GM19452 (cell line): Measurements from ENCODE around the gene MAP4K3.
A peak's percentile ranks its signal among the peaks of the same experiment; 100 is the strongest.

Experiments used
- ATAC-seq: cut with Tn5 transposase; IDR thresholded peaks from one replicate; pipeline ENCODE4 v1.9.1; 2021; ENCODE audit not compliant: unreplicated experiment

The MAP4K3 gene

DNA sequence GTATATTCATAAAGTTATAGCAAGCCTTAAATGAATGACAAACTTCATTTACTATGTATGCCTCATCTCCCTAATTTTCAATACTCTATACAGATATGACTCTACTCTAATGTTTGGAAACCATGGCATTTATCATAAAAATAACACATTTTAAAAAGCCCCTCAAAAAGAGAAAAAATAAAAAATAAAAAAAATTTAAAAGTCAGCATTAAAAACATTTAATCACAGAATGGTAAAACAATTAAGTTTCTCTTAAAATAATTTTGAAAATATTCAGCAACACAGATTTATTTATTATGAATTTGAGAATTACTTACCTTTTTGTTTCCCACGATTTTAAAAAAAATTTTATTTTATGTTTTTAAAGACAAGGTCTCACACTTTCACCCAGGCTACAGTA is 128.3 kb downstream of the MAP4K3 start:
- ATAC-seq: no peak

DNA sequence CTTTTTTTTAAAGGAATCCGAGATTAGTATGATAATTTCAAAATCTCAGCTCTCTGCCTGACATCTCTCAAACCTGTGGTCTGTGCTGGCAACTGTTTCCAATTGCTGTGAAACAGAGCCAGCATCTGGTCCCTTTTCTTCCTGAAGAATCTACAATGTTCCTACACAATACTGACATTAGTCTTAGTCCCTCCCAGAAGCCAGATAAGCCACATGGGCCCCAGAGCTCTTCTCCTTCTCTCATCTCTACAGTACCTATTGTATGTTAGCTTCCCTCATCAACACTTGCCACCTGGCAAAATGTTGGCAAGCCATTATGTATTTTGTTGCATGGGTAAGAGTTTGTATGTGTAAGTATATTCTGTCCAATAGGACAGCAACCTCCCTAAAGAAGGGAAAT is 130.5 kb downstream of the MAP4K3 start:
- ATAC-seq: no peak

DNA sequence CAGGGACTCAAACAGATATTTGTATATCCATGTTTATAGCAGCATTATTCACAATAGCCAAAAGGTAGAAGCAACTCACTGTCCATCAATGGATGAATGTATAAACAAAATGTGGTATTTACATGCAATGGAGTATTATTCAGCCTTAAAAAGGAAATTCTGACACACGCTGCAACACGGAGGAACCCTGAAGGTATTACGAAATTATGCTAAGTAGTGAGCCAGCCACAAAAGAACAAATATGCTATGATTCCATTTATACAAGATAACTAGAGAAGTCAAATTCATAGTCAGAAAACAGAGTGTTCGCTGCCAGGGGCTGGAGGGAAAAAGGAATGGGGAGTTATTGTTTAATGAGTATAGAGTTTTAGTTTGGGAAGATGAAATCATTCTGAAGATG is 132.4 kb downstream of the MAP4K3 start:
- ATAC-seq: no peak

DNA sequence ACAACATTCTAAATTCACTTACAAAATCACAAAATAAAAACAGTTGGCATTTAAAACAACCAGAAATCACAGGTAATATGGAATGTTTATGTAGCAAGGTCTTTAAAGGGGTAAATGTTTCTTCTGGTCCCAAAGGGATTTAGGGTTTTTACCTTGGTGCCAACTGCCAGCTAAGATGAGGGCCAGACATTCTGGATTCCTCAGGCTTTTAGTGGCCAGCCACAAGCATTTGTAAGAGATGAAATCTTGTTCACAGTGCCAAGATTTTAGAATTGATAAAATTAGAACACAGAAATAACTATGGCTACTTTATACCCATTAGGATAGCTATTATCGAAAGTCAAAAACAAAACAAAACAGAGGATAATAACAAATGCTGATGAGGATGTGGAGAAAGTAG is 132.9 kb downstream of the MAP4K3 start:
- no peak for ATAC-seq

DNA sequence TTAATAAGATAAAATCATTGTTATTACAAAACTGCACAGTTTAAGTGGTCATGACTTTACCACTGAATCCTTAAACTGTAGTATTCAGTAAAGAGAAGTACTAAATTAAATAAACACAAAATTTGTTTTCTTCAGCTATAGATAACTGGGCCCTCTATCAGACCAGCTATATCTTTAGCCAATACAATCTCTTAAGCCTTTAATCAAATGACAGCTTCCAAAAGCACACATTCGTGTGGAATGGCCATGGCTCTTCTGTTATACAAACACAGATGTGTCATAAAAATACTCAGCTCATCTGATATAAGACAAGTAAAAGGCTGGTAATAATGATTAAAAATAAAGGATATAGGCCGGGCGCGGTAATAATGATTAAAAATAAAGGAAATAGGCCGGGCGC is 135.7 kb downstream of the MAP4K3 start:
- ATAC-seq: no peak

DNA sequence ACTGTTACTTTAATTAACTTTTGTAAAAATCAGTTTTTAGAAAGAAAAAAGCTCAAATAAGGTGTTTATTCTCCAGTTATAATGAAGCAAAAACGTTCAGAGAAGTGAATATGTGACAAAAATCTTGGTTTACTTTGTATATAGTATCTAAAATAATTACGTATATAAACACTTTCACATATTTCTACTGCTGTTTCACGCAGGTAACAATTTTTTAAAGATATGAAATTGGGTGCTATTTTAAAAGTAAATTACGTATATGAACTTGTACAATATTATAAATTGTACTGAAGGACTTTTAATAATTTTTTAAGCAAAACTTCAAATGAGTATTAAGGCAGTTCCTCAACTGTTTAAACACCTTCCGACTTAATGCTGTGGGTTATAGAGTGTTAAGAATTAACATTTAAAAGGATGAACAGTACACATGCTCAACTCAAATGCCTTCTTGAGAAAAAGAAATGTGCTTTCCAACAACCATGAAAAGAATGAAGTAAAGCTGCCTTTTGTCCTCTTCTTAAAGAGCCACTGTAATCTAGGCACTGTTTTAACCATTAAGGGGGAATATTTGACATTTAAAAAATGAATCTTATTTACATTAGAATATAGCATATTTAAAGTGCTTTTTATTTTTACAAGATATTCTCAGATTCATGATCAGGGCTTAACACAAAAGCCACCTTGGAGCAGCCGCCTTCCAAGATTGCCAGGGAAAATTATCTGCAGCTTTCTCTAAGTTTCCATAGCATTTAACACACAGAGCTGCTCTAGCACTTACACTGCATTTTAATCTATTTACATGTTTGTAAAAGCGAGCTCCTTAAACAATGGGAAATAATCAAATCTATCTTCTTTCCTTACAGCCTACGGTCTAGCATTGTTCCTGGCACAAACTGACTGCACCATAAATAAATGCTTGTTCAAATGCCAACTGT is 136.8 kb downstream of the MAP4K3 start:
- ATAC-seq: no peak

DNA sequence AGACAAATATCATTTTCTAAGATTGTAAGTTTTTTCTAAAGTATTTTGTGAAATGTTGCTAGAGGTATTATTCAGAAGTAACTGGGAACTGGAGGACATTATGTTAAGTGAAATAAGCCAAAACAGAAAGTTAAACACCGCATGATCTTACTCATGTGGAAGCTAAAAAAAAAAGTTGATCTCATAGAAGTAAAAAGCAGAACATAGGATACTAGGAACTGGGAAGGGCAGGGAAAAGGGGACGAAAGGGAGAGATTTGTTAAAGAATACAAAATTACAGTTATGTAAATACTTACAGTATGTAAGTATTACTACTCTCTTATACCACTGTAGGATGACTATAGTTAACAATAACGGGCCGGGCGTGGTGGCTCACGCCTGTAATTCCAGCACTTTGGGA is 146.7 kb downstream of the MAP4K3 start:
- ATAC-seq: no peak

DNA sequence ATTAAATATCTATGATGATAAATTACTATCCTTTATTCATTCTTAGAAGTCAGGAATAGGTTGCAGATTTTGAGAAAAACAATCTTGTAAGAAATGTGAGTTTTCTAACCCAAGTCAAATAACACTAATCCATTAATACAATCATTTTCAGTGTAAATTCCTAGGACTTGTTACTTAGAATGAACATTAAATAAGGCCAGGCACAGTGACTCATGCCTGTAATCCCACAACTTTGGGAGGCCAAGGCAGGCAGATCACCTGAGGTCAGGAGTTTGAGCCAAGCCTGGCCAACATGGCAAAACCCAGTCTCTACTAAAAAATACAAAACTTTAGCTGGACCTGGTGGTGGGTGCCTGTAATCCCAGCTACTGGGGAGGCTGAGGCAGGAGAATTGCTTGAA is 147.5 kb downstream of the MAP4K3 start:
- no peak for ATAC-seq

DNA sequence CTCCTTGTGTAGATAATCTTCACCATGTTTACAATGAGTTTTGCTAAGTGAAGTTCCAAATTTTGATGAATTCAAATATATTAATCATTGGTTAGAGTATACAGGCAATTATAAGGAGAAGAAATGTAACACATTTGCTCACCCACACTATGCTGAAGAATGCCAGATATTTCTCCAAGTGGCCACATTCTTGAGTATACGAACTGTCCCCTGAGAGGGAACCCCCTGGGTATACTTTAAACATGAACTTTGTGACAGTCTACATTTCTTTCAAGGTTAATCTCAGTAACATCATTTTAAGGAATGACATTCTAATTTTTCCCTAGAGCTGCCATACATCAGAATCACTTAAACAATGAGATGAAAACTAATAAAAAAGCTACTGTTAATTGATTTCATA is 153.5 kb downstream of the MAP4K3 start:
- ATAC-seq: no peak

DNA sequence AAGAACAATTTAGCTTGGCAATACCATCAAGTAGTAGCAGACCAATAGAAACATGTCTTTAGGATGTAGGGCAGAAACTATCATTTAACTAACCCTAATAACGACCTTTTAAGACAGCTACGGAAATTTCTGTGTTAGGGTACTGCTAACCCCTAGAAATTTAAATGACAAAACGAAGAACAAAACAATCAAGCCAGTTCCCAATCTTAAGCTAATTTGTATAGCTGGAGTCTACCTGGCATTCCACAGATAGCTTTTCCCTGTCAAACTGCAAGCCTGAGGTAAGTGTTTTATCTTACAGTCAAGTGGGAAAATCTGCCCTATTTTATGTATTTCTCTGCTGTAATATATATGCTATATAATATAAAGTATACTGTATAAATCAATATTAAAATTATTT is 155.7 kb downstream of the MAP4K3 start:
- ATAC-seq: no peak

DNA sequence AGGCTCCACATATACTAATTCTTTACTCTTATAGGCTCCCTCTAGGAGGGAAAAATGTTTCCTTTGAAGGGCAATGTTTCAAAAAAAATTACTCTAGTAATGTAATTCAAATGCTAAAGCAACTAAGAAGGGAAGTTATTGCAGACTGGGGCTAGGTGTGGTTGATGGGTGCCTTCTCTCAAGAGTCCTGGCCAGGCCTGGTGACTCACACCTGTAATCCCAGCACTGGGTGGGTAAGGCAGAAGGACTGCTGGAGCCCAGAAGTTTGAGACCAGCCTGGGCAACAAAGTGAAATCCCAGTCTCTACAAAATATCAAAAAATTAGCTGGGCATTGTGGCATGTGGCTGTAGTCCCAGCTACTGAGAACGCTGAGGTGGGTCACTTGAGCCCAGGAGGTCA is 162.1 kb downstream of the MAP4K3 start:
- no peak for ATAC-seq

DNA sequence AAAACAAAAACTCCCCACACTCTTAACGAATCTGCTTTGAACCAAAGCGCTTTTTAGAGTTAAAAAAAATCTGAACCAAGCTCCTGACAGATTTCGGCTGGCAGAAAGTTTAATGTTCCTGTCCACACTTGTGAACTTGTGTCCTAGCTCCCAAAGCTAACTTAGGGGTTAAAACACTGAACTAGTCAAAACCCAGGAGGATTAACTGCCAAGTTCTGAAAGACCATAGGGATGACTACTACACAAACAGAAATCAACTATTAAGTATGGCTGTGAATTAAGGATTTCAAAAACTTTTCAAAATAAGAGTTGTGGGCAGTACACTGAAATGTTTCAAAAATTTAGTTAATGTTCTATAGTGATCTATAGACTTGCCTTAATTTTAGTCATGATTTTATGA is 167.1 kb downstream of the MAP4K3 start:
- ATAC-seq: no peak

DNA sequence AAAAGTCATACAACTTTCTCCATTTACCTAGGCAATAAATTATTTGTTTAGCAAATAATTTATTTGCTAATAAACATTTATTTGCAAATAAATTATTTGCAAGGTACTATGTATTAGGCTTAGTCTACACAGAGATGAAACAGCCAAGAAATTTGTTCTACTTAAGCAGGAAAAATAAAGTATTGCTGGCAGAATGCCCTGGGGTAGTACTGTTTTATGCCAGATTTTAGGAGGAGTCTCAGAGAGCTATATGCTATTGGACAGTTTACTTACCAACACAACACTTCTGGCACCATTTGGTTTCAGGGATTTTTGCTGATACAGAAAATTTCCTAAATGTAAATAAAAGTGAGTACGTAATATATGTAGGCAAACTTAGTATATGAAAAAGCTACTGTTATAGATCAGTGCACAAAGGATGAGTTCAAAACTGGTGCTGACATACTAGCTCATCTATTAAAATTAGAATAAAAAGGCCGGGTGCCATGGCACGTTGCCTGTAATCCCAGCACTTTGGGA is 170.1 kb downstream of the MAP4K3 start:
- ATAC-seq: no peak

DNA sequence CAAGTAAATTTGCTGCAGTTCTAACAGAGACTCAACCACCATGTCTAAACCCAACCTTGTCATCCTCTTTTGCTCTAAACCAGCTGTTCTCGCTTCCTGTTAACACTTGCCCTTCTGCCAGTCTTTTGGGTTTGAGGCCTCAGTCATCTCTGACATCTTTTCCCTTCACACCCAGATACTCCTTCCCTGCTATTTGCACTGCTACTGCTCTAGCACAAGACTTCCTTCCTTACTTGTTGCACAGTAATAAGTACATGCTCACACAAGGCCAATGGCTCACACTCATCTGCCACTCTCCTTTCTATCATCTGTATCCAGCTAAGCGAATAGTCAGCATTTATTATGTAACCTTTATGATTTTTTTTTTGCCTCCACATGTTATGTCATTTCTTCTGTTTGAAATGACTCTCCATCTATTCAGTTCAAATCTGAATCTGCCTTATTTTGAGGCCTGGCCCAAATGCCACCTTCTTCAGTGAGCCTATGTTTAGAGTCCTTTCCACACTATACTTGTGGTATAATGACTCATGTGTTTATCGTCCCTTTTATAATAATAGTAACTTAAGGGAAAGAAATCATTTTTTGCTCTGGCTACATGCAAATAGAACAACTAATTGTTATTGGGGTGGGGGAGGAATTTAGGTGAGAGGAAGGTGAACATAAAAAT is 170.8 kb downstream of the MAP4K3 start:
- ATAC-seq: peak; percentile 77

DNA sequence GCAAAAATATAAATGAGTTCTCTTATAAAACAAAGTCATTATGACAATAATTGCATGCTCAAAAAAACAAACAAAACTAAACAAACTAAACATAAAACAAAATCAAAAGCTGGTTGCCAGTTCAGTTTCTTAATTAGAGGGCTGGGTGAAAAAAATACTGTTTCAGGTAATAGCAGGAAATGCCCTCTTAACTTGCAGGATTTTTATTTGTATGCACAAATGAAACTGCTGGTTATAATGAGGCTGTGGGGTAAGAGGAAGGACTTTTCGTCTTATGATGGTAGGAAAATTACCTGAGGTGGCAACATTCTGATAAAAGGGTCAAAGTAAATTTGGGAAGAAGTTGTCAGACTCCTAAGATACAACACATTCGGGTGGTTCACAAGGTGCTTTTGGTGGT is 171.8 kb downstream of the MAP4K3 start:
- ATAC-seq: no peak

DNA sequence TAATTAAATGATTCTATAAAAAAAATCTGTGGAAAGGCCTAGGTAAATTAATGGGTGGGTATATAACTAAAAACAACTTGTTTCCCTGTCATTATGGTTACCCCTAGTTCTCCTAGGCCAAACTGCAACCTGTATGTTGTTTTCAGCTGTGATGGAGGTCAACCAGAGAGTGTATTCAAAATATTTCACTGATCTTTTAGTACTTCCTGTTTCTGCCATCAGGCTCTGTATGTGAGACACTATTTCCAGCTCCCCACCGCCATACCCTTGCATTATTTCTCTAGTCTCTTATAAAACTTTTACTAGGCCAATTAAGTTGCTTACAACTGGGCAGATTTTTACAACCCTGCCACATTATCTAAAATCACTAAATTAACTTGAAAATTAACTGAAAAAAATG is 172.4 kb downstream of the MAP4K3 start:
- peak; percentile 62 for ATAC-seq

DNA sequence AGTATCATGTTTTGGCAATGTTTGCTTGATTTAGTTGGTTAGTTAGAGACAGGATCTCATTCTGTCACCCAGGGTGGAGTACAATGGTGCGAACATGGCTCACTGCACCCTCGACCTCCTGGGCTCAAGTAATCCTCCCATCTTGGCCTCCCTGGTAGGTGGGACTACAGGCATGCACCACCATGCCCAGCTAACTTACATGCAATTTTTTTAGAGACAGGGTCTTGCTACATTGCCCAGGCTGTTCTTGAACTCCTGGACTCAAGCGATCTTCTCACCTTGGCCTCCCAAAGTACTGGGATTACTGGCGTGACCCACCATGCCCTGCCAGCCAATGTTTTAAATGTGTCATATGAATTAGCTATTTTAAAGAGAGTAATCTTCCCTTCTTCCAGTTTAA is 177.0 kb downstream of the MAP4K3 start:
- no peak for ATAC-seq

DNA sequence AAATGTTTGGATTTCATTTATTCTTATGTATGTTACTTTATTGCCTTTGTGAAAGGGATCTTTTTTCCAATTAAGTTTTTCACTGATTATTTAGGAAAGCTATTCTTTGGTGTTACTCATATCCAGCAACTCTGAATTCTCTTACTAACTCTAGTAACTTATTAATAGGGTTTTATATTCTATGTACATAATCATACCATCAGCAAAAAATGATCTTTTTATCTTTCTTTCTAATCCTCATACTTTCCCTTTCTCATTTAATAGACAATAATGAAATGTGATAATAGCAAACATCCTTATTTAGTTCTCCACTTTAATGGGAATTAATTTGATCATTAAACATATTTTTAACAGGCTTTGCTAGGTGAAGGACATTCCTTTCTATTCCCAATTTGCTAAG is 181.0 kb downstream of the MAP4K3 start:
- ATAC-seq: no peak

DNA sequence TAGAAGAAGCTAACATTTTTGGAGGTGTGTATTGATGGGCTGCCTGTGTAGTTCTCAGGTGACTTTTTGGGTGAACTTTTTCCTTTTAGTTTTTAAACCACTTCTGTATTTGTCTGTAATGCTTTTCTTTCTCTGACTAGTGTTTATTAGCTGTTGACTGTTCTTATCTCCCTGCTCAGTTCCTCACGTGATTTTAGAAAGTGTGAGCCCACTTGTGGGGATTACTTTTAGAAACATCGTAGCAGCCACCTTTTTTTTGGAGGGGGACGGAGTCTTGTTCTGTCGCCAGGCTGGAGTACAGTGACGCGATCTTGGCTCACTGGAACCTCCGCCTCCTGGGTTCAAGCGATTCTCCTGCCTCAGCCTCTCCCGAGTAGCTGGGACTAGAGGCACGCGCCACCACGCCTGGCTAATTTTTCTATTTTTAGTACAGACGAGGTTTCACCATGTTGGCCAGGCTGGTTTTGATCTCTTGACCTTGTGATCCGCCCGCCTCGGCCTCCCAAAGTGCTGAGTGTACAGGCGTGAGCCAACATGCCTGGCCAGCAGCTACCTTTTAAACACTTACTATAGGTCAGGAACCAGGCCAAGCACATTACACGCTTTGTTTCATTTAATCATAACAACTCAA is 184.1 kb downstream of the MAP4K3 start:
- no peak for ATAC-seq

DNA sequence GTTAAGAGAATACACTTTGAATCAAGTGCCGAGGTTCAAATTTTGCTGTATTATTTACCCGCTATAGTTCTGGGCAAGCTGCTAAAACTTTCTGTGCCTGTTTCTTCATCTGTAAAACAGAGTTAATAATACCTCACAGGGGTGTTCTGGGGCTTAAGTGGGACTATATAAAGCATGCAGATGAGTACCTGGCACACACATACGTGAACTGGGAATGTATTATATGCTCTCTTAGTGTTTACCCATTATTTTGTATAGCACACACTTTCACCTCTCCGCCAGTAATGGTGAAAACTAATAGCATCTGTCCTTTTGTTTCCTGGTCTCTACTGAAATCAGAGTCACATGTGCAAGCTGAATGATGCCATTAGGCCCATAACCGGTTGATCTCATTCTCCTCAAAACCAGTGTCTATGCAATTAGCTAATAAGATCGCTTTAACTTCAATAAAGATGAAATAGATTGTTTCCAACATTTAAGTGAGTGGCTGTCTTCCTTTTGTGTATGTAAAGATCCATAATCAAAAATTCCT is 189.5 kb downstream of the MAP4K3 start:
- no peak for ATAC-seq

DNA sequence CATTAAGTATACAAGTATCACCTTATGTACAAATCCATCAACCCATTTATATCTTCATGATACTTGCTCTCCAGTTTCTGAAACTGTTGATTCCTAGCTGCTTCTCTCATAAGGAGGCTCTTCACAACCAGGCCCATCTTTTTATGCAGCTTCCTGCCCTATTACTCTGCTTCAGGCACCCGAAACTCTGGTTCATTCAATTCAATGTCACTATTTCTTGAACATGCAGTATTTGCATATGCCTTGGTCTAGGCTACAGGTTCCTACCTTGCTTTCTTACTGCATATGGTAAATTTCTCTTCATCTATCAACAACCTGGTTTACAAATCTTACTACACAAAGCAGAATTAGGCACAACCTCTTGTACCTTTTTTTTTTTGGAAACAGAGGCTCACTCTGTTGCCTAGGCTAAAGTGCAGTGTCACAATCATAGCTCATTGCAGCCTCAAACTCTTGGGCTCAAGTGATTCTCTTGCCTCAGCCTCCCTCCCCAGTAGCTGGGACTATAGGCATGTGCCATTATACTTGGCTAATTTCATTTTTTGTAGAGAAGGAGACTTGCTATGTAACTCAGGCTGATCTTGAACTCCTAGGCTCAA is 190.6 kb downstream of the MAP4K3 start:
- no peak for ATAC-seq
